GM19372 (cell line): ENCODE measurements around the gene PDZRN3.

Experiments used
- ATAC-seq: cut with Tn5 transposase; IDR thresholded peaks from one replicate; pipeline ENCODE4 v1.9.1; 2021; ENCODE audit warnings: mild to moderate bottlenecking, low read depth, moderate library complexity; ENCODE audit not compliant: unreplicated experiment

Gene PDZRN3

GRCh38 chr3:73624017-73624820, 522 bp downstream of the PDZRN3 start:
- ATAC-seq: no peak

DNA sequence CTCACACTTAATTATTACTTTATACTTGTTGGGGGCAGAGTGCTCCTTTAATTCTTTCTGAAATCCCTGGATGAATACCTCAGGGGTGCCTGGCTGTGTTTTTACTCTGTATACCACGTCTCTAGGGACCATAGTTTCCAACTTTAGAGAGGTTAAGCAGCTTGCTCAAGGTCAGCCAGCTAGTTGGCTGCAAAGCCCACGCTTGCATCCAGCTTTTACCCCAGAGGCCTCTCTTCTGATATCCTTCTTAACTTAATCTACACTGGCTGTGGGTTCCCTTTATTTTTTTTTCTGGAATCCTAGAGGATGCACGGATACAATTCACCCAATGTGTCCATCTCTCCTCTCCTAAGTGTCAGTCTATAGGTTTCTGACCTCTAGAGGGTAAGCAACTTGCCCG, 1.4 kb downstream of the PDZRN3 start:
- no peak for ATAC-seq

DNA sequence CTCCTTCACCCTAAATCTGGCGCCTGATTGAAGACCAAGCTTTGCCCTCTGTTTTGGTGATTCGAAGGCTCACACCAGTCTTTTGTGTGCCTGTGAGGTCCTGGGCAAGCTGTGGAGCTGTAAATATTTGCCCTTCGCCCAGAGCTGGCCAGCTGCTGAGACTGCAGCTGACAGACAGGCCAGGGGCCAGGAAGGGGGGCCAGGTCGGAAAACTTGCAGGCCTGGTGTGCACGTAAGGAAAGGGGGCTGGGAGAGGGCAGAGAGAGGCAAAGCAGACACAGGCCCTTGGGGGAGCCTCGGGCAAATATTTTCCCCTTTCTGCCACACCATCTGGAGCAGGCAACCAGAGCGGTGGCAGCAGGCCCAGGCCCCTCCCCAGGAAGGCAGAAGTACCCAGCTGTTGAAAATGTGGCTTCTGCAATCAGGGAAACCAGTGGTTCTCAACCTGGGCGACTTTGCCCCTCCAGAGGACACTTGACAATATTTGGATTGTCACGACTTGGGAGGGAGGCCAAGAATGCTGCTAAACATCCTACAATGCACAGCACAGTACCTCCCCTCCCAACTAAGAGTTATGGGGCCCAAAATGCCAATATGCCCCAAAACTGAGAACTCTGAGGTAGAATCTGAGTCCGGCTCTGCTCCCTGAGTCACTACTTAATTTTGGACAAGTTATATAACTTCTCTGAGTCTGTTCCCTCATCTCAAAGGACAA, 2.5 kb downstream of the PDZRN3 start:
- no peak for ATAC-seq

DNA sequence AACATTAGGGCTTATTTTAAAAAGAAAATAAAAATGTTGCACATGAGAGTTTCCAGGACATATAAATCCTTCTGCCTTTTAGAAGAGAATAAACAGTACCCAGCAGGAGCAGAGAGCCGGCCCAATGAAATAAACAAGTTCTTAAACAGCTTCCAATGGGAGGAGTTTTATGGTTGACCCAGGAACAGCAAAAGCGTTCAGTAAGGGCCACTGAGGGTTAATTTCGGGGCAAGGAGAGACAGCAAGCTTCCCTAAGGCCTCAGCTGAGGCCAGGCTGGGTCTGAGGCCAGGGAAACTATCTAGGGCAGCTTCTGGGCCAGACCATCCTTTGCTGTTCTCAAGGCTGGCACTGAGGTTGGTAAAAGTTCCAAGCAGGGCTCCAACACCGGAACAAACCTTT, 3.4 kb downstream of the PDZRN3 start:
- ATAC-seq: no peak

DNA sequence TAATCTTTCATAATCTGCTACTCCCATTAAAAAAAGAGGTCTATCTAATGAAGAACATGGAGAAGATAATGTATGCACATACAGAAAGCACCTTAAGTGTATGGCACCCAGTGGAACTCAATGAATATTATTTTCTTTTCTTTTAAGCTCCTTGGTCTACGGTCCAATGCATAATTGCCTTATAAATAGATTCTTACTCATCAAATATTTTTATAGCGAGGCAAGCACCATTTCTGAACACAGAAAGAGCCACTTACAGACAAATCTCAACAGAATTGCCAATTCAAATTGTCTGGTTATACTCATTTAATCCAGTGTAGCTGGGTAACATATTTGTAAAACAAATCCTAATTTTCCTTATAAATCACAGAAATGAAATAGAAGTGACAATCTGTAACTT, 6.3 kb downstream of the PDZRN3 start:
- no peak for ATAC-seq

DNA sequence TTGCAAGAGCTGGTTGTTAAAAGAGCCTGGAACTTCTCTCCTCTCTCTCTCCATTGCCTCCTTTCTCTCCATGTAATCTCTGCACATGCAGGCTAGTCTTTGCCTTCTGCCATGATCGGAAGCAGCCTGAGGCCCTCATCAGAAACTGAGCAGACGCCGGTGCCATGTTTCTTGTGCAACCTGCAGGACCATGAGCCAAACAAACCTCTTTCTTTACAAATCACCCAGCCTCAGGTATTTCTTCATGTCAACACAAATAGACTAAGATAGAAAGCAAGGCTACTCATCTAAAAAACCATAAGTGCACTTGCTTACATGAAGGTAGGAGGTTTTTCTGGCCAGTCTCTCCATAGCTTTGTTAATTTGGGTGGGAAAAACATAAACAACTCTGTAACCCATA, 8.7 kb downstream of the PDZRN3 start:
- ATAC-seq: no peak

DNA sequence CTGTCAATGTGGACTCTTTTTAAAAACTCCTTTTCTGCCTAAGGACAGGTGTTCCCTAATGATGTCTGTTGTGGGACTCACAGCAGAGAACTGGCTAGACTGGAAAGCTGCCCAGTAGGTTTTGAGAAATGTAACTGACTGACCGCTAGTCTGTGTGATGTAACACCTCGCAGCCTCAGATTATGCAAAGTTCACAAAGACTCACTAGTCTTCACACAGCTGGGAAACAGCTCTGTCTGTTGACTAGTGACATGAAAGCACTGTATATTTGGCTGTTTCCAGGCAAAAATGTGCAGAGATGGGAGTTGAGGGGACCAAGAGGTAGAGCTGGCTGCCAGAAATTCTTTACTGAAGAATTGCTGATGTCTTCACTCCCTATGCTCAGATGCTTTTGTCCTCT, 10.3 kb downstream of the PDZRN3 start:
- no peak for ATAC-seq

DNA sequence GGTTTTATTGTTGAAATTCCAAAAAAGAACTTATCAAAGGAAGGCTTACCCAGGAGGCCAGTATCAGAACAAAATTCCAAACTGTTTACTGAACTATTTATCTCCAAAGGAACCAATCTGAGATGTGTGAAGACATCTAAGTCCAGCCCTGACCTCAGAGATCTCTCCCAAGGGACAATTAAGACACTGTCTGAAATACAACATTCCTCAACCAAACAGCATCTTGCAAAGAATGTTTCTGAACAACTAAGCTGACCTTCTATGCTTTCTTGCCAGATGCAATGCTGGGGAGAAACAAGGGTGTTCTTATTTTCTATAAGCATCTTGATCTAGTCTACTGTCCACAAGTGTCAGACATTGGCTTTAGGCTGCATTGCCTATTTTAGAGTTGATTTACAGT, 13.6 kb downstream of the PDZRN3 start:
- ATAC-seq: no peak

DNA sequence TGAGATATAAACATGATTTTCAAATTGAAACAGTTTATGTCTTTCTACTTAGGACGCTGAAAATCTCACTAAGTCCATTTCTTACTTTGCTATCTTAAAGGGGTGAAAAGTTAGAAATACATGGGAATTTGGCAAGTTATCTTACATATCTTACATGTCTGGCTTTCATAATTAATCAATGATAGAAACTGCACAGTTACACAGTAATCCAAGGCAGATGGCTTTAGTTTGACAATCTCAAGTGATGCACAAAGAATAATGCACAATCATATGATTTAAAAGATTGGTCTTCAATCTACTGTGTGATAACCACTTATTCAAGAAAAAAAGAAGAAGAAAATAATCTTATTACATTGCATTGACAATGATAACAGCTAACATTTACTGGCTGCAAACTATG, 14.2 kb downstream of the PDZRN3 start:
- ATAC-seq: no peak

- no peak for ATAC-seq
Observed at GRCh38 chr3:73609655-73610054, 15.1 kb downstream of the PDZRN3 start.

DNA sequence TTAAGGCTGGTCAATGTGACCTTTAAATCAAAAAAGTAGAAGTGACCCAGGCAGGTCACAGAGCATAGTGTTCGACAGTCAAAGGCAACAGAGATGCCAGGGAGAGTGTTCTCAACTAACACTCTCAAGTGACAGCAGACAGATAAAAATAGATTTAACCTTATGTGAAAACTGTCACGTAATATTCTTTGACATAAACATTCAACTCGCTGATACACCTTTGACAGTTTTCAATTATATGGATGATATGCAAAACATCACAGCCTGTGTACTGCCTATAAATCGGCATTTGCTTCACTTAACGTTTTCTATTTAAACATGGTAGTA, 15.5 kb downstream of the PDZRN3 start:
- no peak for ATAC-seq

DNA sequence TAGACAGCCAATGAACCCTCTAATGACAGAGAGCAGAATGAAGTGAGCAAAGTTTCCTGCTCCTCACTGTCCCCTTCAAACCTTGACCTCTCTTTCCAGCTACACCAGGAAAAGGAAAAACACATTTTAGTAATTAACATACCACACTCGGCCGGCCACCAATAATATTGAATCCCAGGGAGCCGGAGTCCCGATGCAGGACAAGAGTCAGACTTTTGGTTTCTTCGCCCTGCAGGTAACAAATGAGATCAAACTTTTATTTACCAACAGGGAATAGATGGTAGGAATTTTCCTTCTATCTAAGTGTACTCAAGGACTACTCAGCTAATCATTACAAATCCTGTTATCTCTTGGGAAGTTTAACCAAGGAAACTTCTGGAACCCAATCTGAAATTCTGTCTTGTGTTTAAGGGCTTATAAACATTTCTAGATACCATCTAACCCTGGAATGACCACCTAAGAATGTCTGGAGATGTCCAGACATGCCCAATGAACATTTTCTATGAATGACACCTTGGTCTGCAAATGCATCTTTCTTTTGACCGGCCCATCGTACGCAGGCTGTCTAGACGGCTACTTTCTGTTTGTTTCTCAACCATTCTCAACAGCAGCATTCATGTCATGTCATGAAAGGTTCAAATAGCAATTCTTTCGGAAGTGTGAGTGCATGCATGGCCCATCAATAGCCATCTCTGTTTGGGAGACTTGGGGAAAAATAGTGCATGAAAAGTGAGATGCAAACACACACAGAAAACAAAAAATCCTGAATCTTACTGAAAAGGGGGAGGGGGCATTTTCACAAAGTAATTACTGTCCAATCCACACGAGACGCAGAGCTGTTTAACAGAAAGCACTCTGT, 16.1 kb downstream of the PDZRN3 start:
- ATAC-seq: no peak

DNA sequence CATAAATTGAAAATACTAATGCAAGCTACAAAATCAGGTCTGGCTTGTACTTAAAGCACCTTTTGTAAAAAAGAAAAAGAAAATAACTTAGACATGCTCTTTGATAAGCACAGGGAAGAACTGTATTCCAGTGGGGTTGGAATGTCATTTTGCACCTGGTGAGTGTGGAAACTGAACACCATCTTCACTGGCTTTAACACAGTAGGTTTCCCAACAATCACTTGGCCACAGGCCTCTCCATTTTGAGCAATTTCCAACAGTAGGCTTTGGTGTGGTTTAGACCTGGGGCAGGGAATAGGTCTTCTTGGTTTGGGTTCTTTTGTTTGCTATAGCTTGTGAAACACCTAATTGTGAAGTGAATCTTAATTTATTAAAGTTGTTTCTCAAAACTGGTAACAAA, 18.9 kb downstream of the PDZRN3 start:
- no peak for ATAC-seq

DNA sequence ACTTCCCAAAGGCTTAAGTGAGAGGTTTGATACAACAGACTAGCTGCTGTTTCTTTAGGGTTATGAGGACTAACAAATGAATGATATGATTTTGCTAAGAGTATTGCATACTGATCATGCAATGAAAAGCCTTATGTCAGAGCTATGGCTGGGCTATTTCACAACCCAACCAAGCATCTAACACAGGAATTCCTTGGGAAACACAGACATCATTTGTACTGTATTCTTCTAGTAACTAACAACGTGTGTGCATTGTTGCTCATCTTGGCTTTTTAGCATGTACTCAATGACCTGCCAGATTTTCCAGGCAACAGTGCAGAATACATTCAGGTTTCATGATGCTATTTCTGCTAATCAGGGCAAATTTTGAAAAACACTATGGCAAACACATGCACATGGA, 19.3 kb downstream of the PDZRN3 start:
- no peak for ATAC-seq

DNA sequence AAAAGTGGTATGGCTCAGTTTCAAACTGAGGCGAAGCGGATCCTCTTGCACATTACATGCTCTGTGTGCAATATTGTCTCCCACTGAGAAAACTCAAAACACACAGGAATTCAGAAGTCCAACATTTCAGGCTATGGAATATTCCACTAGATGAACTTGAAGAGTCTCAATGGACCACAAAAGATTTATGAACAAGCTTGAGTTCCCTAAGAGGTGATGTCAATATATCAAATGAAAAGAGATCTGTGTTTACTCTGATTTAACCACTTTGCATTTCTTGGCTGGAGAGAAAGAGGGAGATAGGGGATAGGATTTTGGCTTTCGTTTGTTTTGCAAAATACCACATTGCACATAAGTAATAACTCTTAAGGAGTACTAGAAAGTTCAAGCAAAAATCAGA, 20.3 kb downstream of the PDZRN3 start:
- no peak for ATAC-seq

DNA sequence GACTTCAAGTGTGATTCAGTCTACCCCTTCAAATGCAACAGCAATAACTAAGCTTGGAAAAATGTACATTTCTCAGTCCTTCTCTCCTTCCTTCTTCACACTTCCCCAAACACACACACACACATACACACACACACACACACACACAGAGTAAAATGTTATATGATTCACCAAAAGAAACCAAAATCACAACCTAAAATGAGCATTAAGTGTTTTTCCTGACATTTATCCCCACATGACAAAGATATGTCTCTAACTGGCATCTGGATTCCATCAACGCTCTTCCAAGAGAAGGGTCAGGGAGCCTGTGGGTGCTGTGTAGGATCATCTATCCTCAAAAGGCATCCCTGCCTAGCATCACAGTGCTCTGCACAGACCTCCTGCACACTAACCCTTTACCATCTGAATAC, 21.0 kb downstream of the PDZRN3 start:
- ATAC-seq: no peak

GRCh38 chr3:73602170-73602569, 22.6 kb downstream of the PDZRN3 start:
- no peak for ATAC-seq

DNA sequence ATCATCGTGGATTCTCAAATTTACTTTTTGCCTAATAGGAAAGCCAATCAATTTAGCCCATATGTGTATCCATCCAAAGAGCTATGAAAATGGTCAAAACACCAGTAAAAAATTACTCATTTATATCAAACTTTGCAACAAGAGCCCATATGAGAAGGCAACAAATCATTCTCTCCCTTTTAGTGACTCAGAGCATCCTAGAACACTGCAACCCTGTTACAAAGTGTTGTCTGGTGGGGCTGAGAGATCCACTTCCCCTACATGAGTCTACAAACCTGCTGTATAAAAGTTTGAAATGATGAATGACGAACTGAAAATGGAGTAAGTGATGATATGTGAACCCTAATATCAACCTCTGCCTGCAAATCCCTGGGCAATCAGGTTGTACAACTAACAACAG, 23.3 kb downstream of the PDZRN3 start:
- no peak for ATAC-seq

DNA sequence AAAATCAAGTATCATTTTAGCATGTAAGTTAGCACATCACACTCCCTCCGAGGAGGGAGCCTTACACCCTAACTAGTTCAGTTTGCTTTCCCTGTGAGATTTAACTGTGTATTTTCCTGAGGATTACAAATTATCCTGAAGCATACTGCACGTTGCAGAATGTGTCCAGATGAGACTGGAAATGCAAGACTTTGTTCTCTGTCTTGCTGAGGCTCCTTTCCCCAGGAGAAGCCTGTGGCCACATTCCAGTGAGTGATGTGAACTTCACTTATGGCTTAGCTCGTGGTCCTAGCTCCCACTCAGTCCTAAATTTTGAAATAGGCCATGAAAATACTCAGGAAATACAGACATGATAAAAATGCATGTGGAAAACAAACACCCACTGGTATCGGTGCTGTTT, 23.7 kb downstream of the PDZRN3 start:
- no peak for ATAC-seq

DNA sequence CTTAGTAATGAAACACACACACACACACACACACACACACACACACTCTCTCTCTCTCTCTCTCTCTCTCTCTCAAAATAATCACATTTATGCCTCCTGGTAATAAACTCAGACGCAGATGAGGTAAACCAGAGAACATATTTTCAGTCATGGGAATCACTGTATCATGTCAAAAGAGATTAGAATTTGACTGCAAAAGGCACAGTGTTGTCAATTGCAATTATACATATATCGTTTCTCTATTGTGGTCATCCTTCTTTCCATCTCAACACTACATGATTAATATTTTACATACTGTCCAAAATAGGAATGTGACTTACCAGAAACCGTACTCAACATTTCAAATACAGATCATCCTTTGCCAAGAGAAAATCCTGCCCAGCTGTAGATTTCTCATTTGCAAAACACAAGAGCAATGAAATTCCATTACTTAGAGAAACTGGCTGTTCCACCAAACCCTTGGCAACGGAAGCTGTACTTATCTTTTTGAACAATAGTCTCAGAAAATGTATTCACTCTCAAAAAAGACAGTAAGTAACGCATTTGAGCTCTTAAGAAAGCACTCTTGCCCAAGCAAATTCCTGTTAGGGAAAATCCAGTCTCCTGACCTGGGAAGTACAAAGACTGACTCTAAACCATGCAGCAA, 24.3 kb downstream of the PDZRN3 start:
- ATAC-seq: no peak

- ATAC-seq: no peak
Observed at GRCh38 chr3:73599605-73600004, 25.1 kb downstream of the PDZRN3 start.
